Measurements from ENCODE around the gene CDH6. TPM values are rescaled to one million over a fixed set of nuclear protein-coding genes. Genes with fewer than 3 reads are reported as not detected.

CDH6 gene
- total and polyA plus RNA-seq, 2 donors (not counting 3 experiments of a cell fraction or from before 2014, with no cell fraction given) = 0.06 TPM; not detected in 1

- TF ChIP-seq GATA2 (IDR thresholded peaks at IDR 0.05; ENCODE audit: insufficient read depth, insufficient read length, low read depth, low read length) (no peak), JUN (IDR thresholded peaks at IDR 0.05; ENCODE audit: borderline replicate concordance, insufficient read depth, insufficient read length, low read depth) (no peak), EZH2 (IDR thresholded peaks at IDR 0.05; ENCODE audit: borderline replicate concordance, low read depth, low read length, severe bottlenecking) (no peak), CTCF (IDR thresholded peaks at IDR 0.05; ENCODE audit: extremely low read depth in 1 of 2, insufficient read depth in 1 of 2, low read depth in 1 of 2, low read length in 2 of 2) (no peak), MYC (IDR thresholded peaks at IDR 0.05; ENCODE audit: low read depth, low read length) (no peak), MAX (IDR thresholded peaks at IDR 0.05; ENCODE audit: insufficient read depth, insufficient read length) (no peak), FOS (IDR thresholded peaks at IDR 0.05; ENCODE audit: borderline replicate concordance, insufficient read depth, low read length) (no peak), POLR2A (IDR thresholded peaks at IDR 0.05; ENCODE audit: low read depth, low read length) (no peak), POLR2AphosphoS5 (IDR thresholded peaks at IDR 0.05; ENCODE audit: insufficient read depth, low read depth, low read length) (no peak)
- dilution Hi-C loops (cut with MboI; ENCODE audit: extremely low pct_ligation_motif_present, low sequenced_read_pairs) (no loop called here), intact Hi-C loops (cut with micrococcal nuclease) (no loop called here)
- no peak for DNase-seq (ENCODE audit: low read depth, low spot score)
- Histone ChIP-seq H3K79me2 (ENCODE audit: control insufficient read depth, insufficient read depth, low read length) (no peaks in the 10 kb centered on the region), H3K4me3 (replicated peaks in 1 of 3; ENCODE audit: insufficient read depth in 1 of 3, low read depth in 1 of 3, low read length in 3 of 3) (no peak overlapping the region), H3K9me3 (replicated peaks; ENCODE audit: control insufficient read depth, insufficient read depth, low read length) (no peaks in the 10 kb centered on the region), H3K36me3 (ENCODE audit: control insufficient read depth in 2 of 2, extremely low read depth in 1 of 2, insufficient read depth in 2 of 2, low read length in 2 of 2) (no peaks in the 10 kb centered on the region), H3K9ac (replicated peaks; ENCODE audit: extremely low read depth, insufficient read depth, low read length) (no peak overlapping the region), H3K27ac (ENCODE audit: insufficient read depth, low read depth, low read length) (no peak overlapping the region), H3K4me1 (ENCODE audit: control insufficient read depth, extremely low read depth, insufficient read depth, low read length) (no peaks in the 10 kb centered on the region), H2AFZ (ENCODE audit: low read depth, low read length) (no peak overlapping the region), H4K20me1 (replicated peaks; ENCODE audit: control insufficient read depth, extremely low read depth, insufficient read depth, low read length) (no peaks in the 10 kb centered on the region), H3K9me1 (replicated peaks; ENCODE audit: control insufficient read depth, extremely low read depth, insufficient read depth, low read length) (no peaks in the 10 kb centered on the region), H3K27me3 (ENCODE audit: control insufficient read depth in 2 of 2, insufficient read depth in 2 of 2, low read length in 2 of 2) (peaks cover 15 to 19% of the 10 kb centered on the region in 2 experiments), H3K4me2 (ENCODE audit: insufficient read depth, low read length) (no peak overlapping the region)
- no peak for FAIRE-seq
- ChIA-PET CTCF (no interaction called here), POLR2A (no interaction called here)
- BruUV-seq (replicated peaks) = no TSS peak
These were observed 370 bp upstream of the CDH6 start for GRCh38 chr5:31193116-31193515.
